ENCODE data around the gene SMYD4.
"Not testable (repeated sequence)": the region's sequence is repeated elsewhere in the genome, so short reads cannot be mapped to it uniquely, and the experiment has no call there.

Gene SMYD4

GRCh38 chr17:1800712-1801111 is 29.0 kb downstream of the SMYD4 start:
- DNase-seq (no peak), ATAC-seq (no peak)
- no peak overlapping the region for H3K27ac Mint-ChIP-seq
- H3K4me1 Mint-ChIP-seq = peaks cover 11% of the 10 kb centered on the region
- no peak overlapping the region for H3K4me3 Mint-ChIP-seq
- H3K27me3 Mint-ChIP-seq = no peaks in the 10 kb centered on the region
- no peaks in the 10 kb centered on the region for H3K9me3 Mint-ChIP-seq

- no peaks in the 10 kb centered on the region for H3K27me3 Mint-ChIP-seq
- DNase-seq (no peak), ATAC-seq (no peak)
- H3K27ac Mint-ChIP-seq = no peak overlapping the region
- no peak overlapping the region for H3K4me3 Mint-ChIP-seq
- peaks cover 14% of the 10 kb centered on the region for H3K4me1 Mint-ChIP-seq
- no peaks in the 10 kb centered on the region for H3K9me3 Mint-ChIP-seq
Measured at GRCh38 chr17:1800240-1800639, 29.5 kb downstream of the SMYD4 start.

- H3K27ac Mint-ChIP-seq, ATAC-seq, H3K9me3 Mint-ChIP-seq, H3K27me3 Mint-ChIP-seq, H3K4me3 Mint-ChIP-seq, DNase-seq: not testable (repeated sequence)
- peaks cover 23% of the 10 kb centered on the region for H3K4me1 Mint-ChIP-seq
Measured at GRCh38 chr17:1797846-1798245, 31.9 kb downstream of the SMYD4 start.

- Mint-ChIP-seq H3K9me3 (no peaks in the 10 kb centered on the region), H3K4me1 (peaks cover 23% of the 10 kb centered on the region), H3K27ac (no peak overlapping the region), H3K4me3 (no peak overlapping the region), H3K27me3 (no peaks in the 10 kb centered on the region)
- DNase-seq (no peak), ATAC-seq (no peak)
Measured at GRCh38 chr17:1797323-1797722, 32.4 kb downstream of the SMYD4 start.

GRCh38 chr17:1796800-1797199 is 32.9 kb downstream of the SMYD4 start:
- H3K4me3 Mint-ChIP-seq = no peak overlapping the region
- H3K27me3 Mint-ChIP-seq = no peaks in the 10 kb centered on the region
- ATAC-seq (no peak), DNase-seq (no peak)
- H3K27ac Mint-ChIP-seq = no peak overlapping the region
- peaks cover 23% of the 10 kb centered on the region for H3K4me1 Mint-ChIP-seq
- H3K9me3 Mint-ChIP-seq = no peaks in the 10 kb centered on the region

- H3K27me3 Mint-ChIP-seq = no peaks in the 10 kb centered on the region
- H3K9me3 Mint-ChIP-seq = no peaks in the 10 kb centered on the region
- no peak overlapping the region for H3K4me3 Mint-ChIP-seq
- H3K4me1 Mint-ChIP-seq = peaks cover 23% of the 10 kb centered on the region
- DNase-seq (no peak), ATAC-seq (no peak)
- H3K27ac Mint-ChIP-seq = no peak overlapping the region
Measured at GRCh38 chr17:1793447-1793806, 36.3 kb downstream of the SMYD4 start.

- Mint-ChIP-seq H3K27ac (no peak overlapping the region), H3K4me1 (peaks cover 23% of the 10 kb centered on the region), H3K27me3 (no peaks in the 10 kb centered on the region), H3K9me3 (no peaks in the 10 kb centered on the region), H3K4me3 (no peak overlapping the region)
- ATAC-seq = no peak
- no peak for DNase-seq
Measured at GRCh38 chr17:1792495-1793446, 36.9 kb downstream of the SMYD4 start.

DNA sequence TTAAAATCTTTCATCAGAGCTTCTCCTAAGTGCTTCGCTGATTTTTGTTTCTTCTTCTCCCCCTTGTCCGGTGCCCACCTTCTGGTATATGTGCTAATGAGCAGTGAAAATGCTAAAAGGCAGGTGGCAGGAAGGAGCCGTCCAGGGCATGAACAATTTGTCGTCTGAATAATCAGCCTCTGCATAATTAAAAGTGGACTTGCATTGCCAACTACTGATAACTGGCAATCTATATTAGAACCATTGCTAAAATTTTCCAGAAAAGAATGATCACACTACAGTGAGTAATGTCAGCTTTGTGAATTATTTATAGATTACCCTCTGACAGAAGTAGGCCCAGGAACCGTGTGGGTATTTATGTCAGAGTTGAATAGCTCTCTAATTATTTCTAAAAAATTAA is 39.8 kb downstream of the SMYD4 start:
- Mint-ChIP-seq H3K27me3 (no peaks in the 10 kb centered on the region), H3K27ac (no peak overlapping the region), H3K4me3 (no peak overlapping the region), H3K4me1 (peaks cover 6% of the 10 kb centered on the region), H3K9me3 (no peaks in the 10 kb centered on the region)
- ATAC-seq (no peak), DNase-seq (no peak)

DNA sequence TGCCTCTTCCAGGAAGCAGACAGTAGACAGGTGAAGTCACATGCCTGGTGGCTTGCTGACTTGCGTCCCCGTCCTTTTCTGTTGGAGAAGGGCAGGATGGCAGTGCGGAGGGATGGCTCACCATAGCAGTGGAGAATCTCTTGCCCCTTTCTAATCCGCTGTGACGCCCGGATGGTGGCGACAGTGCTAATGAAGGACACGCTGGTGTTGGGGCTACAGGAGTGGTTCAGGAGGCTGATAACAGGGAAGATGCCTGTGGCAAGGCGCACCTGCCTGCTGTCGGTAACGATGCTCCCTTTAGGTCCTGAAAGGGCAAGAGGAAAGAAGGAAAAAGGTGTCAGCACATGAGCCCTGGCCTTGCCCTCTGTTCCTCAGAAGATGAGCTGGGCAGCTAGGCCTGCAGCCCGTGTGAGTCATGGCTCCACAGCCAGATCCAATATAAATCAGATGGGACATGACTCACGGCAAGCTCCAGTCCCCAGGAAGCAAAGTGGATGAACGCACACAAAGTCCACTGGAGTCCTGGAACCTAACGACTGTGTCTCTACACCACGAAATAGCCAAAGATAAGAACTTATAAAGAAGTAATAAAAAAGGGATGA is 42.3 kb downstream of the SMYD4 start:
- H3K4me1 Mint-ChIP-seq = no peaks in the 10 kb centered on the region
- no peaks in the 10 kb centered on the region for H3K27me3 Mint-ChIP-seq
- ATAC-seq (no peak), DNase-seq (no peak)
- H3K4me3 Mint-ChIP-seq = no peak overlapping the region
- H3K9me3 Mint-ChIP-seq = no peaks in the 10 kb centered on the region
- H3K27ac Mint-ChIP-seq = peak overlapping the region; percentile 47 to 75

- no peak overlapping the region for H3K4me3 Mint-ChIP-seq
- no peak for ATAC-seq
- H3K4me1 Mint-ChIP-seq = no peaks in the 10 kb centered on the region
- no peak overlapping the region for H3K27ac Mint-ChIP-seq
- H3K9me3 Mint-ChIP-seq = no peaks in the 10 kb centered on the region
- DNase-seq = no peak
- no peaks in the 10 kb centered on the region for H3K27me3 Mint-ChIP-seq
Measured at GRCh38 chr17:1786708-1787107, 43.0 kb downstream of the SMYD4 start.

DNA sequence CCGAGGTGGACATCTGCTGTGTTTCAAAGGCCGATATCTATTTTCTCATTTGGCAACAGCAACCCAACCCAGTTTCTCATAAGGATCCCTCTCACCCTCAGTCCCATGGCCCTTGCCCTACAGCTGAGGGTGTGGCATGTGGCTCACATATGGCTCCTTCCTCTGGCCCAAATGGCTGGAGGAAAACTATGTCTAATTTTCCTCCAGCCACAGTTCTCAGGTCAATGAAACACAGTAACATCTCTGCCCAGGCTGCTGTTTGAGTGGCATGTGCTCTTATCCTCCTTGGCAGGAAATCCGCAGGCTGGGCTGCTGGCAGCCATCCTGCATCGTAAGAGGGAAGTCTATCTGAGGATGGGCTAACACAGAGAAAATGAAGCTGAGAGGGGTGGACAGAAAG is 43.8 kb downstream of the SMYD4 start:
- Mint-ChIP-seq H3K27me3 (no peaks in the 10 kb centered on the region), H3K4me3 (no peak overlapping the region), H3K27ac (no peak overlapping the region), H3K4me1 (no peaks in the 10 kb centered on the region), H3K9me3 (no peaks in the 10 kb centered on the region)
- ATAC-seq = no peak
- DNase-seq = no peak

DNA sequence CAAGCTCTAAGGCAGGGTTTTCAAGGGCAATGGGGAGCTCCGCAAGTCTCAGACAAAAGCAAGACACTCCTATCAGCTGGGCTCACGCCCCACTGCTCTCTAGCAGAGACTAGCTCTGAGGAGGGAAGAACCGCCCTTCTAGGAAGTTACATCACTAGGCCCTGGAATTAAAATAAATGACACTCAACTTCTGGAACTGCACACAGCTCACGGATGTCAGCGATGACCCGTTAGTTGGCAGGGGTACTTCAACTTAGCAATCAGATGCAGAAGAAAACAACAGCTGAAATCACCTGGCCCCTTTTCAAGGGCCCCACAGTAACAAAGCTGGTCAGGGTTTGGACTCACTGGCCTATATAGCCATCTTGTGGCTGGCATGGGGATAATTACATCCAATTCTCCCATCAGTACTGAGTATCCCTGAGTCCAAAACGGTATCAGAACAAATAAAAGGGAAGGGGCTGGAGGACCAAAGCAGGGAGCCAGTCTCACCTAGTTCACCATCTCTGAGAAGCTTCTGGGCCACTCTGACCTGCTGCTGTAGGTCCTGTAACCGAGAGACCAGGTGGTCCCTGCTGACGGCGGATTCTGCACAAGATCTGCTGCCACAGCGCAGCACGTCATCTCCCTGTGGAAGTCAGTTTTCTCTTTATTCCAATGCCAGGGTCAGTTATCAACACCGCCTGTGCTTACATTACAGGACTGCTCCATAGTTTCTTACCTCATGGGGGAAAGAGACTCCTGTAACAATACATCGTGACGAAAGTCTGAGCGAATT is 45.7 kb downstream of the SMYD4 start:
- ATAC-seq = peak; percentile 62
- Mint-ChIP-seq H3K9me3 (no peaks in the 10 kb centered on the region), H3K4me3 (no peak overlapping the region), H3K27ac (no peak overlapping the region), H3K27me3 (no peaks in the 10 kb centered on the region), H3K4me1 (no peaks in the 10 kb centered on the region)
- DNase-seq = no peak

- no peak for ATAC-seq
- no peak for DNase-seq
- H3K4me3 Mint-ChIP-seq = no peak overlapping the region
- no peaks in the 10 kb centered on the region for H3K27me3 Mint-ChIP-seq
- no peaks in the 10 kb centered on the region for H3K9me3 Mint-ChIP-seq
- peak overlapping the region; percentile 33 to 42 for H3K27ac Mint-ChIP-seq
- H3K4me1 Mint-ChIP-seq = no peaks in the 10 kb centered on the region
Measured at GRCh38 chr17:1783271-1783670, 46.4 kb downstream of the SMYD4 start.

DNA sequence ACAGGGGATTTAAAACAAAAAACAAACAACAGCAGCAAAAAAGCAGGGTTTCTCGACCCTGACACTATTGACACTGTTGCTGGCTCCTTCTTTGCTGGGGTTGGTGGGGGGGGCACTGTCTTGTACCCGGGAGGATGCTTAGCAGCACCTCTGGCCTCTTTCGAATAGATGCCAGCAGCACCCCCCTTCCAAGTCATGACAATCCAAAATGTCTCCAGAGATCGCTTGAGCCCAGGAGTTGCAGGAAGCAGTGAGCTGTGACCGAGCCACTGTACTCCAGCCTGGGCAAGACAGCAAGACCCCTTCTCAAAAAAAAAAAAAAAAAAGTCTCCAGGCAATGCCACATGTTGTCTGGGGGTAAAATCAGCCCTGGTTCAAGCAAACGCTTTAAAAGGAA is 47.5 kb downstream of the SMYD4 start:
- no peak overlapping the region for H3K4me3 Mint-ChIP-seq
- ATAC-seq = no peak
- H3K9me3 Mint-ChIP-seq = no peaks in the 10 kb centered on the region
- DNase-seq = no peak
- no peaks in the 10 kb centered on the region for H3K4me1 Mint-ChIP-seq
- no peak overlapping the region for H3K27ac Mint-ChIP-seq
- no peaks in the 10 kb centered on the region for H3K27me3 Mint-ChIP-seq

DNA sequence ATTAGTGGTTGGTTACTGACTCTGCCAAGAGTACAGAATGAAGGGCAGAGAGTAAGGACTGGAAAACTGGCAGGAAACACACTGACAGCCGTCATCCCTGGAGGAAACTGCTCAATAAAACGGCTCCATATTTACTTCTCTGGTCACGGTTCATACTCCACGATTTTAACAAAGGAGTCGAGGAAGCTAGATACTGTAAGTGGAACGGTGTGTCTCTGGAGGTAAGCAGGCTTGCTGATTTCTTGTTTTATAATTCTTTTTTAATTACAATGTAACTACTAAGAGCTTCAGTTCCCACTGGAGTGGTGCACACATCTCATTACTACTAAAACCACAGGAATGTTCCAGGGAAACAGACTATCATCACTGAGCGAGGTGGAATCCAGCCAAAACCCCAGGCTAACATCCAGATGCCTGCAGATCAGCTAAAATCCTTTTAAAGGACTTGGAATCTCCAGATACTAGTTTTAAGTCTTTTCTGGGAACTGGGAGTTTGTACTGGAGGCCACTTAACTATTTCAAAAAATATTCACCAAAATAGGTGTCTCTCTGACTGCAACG is 50.1 kb downstream of the SMYD4 start:
- H3K4me1 Mint-ChIP-seq = no peaks in the 10 kb centered on the region
- no peaks in the 10 kb centered on the region for H3K27me3 Mint-ChIP-seq
- H3K9me3 Mint-ChIP-seq = no peaks in the 10 kb centered on the region
- ATAC-seq = no peak
- DNase-seq = no peak
- no peak overlapping the region for H3K4me3 Mint-ChIP-seq
- no peak overlapping the region for H3K27ac Mint-ChIP-seq

DNA sequence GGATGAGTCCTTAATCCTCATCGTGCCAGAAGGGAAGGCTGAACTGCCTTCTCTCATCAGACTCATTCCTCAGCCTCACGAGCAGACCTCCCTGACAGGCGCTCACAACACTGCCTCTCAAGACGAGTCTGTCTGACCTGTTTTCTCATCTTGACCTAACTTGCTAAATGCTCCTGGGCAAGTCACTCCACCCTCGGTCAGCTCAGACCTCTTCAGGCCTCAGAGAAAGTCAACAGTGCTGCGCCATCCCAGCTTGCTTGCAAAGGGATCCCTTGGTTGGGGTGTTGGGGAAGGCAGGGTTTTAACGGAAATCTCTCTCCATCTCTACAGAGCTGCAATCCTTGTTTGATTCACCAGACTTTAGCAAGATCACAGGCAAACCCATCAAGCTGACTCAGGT is 52.8 kb downstream of the SMYD4 start:
- Mint-ChIP-seq H3K27me3 (no peaks in the 10 kb centered on the region), H3K9me3 (no peaks in the 10 kb centered on the region), H3K4me3 (no peak overlapping the region), H3K27ac (no peak overlapping the region), H3K4me1 (peaks cover 10% of the 10 kb centered on the region)
- DNase-seq (no peak), ATAC-seq (no peak)

Data from stimulated activated naive CD8-positive, alpha-beta T cell treated with anti-CD3 and anti-CD28 coated beads, Interleukin-15, amount 100 ng/mL, for 72 hours (primary cell).